ENCODE measurements around the gene COL4A2.

The COL4A2 gene

GRCh38 chr13:110259651-110260050, 47.4 kb upstream of the COL4A2 start:
- H3K4me2 ChIP-seq (ENCODE audit: insufficient read depth, low read length, poor library complexity, severe bottlenecking), result no peak overlapping the region
- peaks cover 0 to 1% of the 10 kb centered on the region in 2 donors for H3K36me3 ChIP-seq (replicated peaks in 1 of 2; ENCODE audit: control insufficient read depth in 2 of 2, insufficient read depth in 2 of 2, low read length in 2 of 2)
- no CpG with 5 or more reads among the region's 6 CpGs for WGBS, 2 donors (ENCODE audit: extremely low coverage in 2 of 2, insufficient read length in 2 of 2, insufficient replicate concordance in 1 of 2)
- no peak overlapping the region for H2AFZ ChIP-seq (ENCODE audit: low read length)
- no peak overlapping the region for H4K8ac ChIP-seq (ENCODE audit: low read depth, low read length)
- H3K27me3 ChIP-seq (ENCODE audit: control insufficient read depth in 3 of 3, insufficient read depth in 3 of 3, low read depth in 1 of 3, low read length in 3 of 3), result no peaks in the 10 kb centered on the region
- H3K23ac ChIP-seq (ENCODE audit: low read depth, low read length, poor library complexity), result no peak overlapping the region
- H2AK5ac ChIP-seq (ENCODE audit: low read depth, low read length), result no peak overlapping the region
- peaks cover 3% of the 10 kb centered on the region for H3K79me1 ChIP-seq (ENCODE audit: low read depth, low read length)
- H3K14ac ChIP-seq (ENCODE audit: low read length), result no peak overlapping the region
- peaks cover 12 to 21% of the 10 kb centered on the region in 2 donors for H3K4me1 ChIP-seq (ENCODE audit: control insufficient read depth in 2 of 2, insufficient read depth in 1 of 2, low read depth in 1 of 2, low read length in 2 of 2)
- H3K18ac ChIP-seq (ENCODE audit: low read length), result no peak overlapping the region
- H2BK12ac ChIP-seq (ENCODE audit: low read length), result no peak overlapping the region
- DNase-seq (ENCODE audit: low spot score), result no peak
- H3K4me3 ChIP-seq (ENCODE audit: low read length in 2 of 2), result no peak overlapping the region
- H3K9me3 ChIP-seq (replicated peaks in 1 of 2; ENCODE audit: control insufficient read depth in 2 of 2, insufficient read depth in 1 of 2, low read depth in 1 of 2, low read length in 2 of 2), result peaks cover 0 to 2% of the 10 kb centered on the region in 2 donors
- H3K9ac ChIP-seq (ENCODE audit: low read depth, low read length, poor library complexity), result no peak overlapping the region
- no peak overlapping the region for H4K91ac ChIP-seq (ENCODE audit: low read depth, low read length, poor library complexity)
- no peak overlapping the region for H2BK120ac ChIP-seq (ENCODE audit: low read depth, low read length)
- H2BK5ac ChIP-seq (ENCODE audit: low read length), result no peak overlapping the region
- H3K4ac ChIP-seq (ENCODE audit: low read length), result no peak overlapping the region
- no peak overlapping the region for H3K27ac ChIP-seq (replicated peaks; ENCODE audit: low read length)
- no peak overlapping the region for H2BK15ac ChIP-seq (ENCODE audit: low read length)

DNA sequence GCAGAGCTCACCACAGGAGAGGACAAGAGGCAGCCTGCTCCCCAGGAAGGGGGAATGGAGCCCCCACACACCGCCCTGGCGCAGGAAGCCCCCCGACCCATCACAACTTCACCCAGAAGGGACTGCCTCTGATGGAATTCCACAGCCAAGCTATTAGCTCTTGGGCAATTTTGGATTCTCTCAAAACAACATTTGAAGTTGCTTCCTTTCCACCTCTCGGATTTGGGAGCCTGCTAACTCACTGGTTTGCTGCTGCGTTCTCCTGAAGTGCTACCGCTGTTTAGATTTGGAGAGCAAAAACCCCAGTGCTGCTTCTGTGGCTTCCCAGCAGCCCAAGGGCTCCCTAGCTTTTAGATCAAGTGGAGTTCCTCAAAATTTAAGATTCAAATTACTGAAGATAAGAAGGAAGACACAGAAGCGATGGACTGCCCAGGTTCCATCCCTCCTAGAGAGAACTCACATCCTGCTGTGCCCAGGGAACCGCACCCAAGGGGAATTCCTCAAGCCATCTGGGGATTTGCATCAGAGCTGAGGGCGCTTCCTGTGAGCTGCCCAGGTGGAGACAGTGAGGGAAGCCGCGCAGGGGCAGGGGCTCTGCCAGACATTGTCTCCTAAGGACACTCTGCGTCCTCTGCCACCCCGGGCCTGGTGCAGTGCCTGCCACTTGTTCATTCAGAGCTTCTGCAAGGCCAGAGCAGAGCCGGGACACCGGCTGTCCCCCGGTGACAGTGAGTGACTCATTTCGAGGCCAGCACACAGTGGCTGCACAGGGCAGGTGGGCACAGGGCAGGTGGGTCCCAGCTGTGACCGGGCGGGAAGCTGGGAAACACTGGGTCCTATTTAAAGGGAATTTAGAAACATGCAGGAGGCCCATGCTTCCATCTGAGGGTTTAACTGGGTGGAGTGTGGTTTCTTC, 45.7 kb upstream of the COL4A2 start:
- Histone ChIP-seq H3K14ac (ENCODE audit: low read length) (peak overlapping the region; percentile 63), H3K9me3 (replicated peaks in 1 of 2; ENCODE audit: control insufficient read depth in 2 of 2, insufficient read depth in 1 of 2, low read depth in 1 of 2, low read length in 2 of 2) (peaks cover 0 to 2% of the 10 kb centered on the region in 2 donors), H4K91ac (ENCODE audit: low read depth, low read length, poor library complexity) (no peak overlapping the region), H3K4me3 (ENCODE audit: low read length in 2 of 2) (no peak overlapping the region), H3K4ac (ENCODE audit: low read length) (no peak overlapping the region), H4K8ac (ENCODE audit: low read depth, low read length) (no peak overlapping the region), H3K23ac (ENCODE audit: low read depth, low read length, poor library complexity) (no peak overlapping the region), H3K27ac (replicated peaks; ENCODE audit: low read length) (no peak overlapping the region), H3K4me2 (ENCODE audit: insufficient read depth, low read length, poor library complexity, severe bottlenecking) (no peak overlapping the region), H2AK5ac (ENCODE audit: low read depth, low read length) (no peak overlapping the region), H3K18ac (ENCODE audit: low read length) (peak overlapping the region; percentile 66), H2AFZ (ENCODE audit: low read length) (no peak overlapping the region), H3K9ac (ENCODE audit: low read depth, low read length, poor library complexity) (no peak overlapping the region), H3K79me1 (ENCODE audit: low read depth, low read length) (peaks cover 3% of the 10 kb centered on the region), H2BK5ac (ENCODE audit: low read length) (no peak overlapping the region), H2BK120ac (ENCODE audit: low read depth, low read length) (no peak overlapping the region), H3K36me3 (replicated peaks in 1 of 2; ENCODE audit: control insufficient read depth in 2 of 2, insufficient read depth in 2 of 2, low read length in 2 of 2) (peaks cover 1 to 5% of the 10 kb centered on the region in 2 donors), H2BK12ac (ENCODE audit: low read length) (no peak overlapping the region), H3K4me1 (ENCODE audit: control insufficient read depth in 2 of 2, insufficient read depth in 1 of 2, low read depth in 1 of 2, low read length in 2 of 2) (peaks cover 28 to 36% of the 10 kb centered on the region in 2 donors), H2BK15ac (ENCODE audit: low read length) (no peak overlapping the region), H3K27me3 (ENCODE audit: control insufficient read depth in 3 of 3, insufficient read depth in 3 of 3, low read depth in 1 of 3, low read length in 3 of 3) (no peaks in the 10 kb centered on the region)
- no CpG with 5 or more reads among the region's 19 CpGs for WGBS, 2 donors (ENCODE audit: extremely low coverage in 2 of 2, insufficient read length in 2 of 2, insufficient replicate concordance in 1 of 2)
- no peak for DNase-seq (ENCODE audit: low spot score)

- no peak overlapping the region for H4K91ac ChIP-seq (ENCODE audit: low read depth, low read length, poor library complexity)
- H3K23ac ChIP-seq (ENCODE audit: low read depth, low read length, poor library complexity), result peak overlapping the region; percentile 39
- H3K4me3 ChIP-seq (ENCODE audit: low read length in 2 of 2), result no peak overlapping the region
- H3K27me3 ChIP-seq (ENCODE audit: control insufficient read depth in 3 of 3, insufficient read depth in 3 of 3, low read depth in 1 of 3, low read length in 3 of 3), result no peaks in the 10 kb centered on the region
- no CpG with 5 or more reads among the region's 11 CpGs for WGBS, 2 donors (ENCODE audit: extremely low coverage in 2 of 2, insufficient read length in 2 of 2, insufficient replicate concordance in 1 of 2)
- peak overlapping the region; percentile 63 for H3K14ac ChIP-seq (ENCODE audit: low read length)
- no peak overlapping the region for H3K4ac ChIP-seq (ENCODE audit: low read length)
- no peak overlapping the region for H3K4me2 ChIP-seq (ENCODE audit: insufficient read depth, low read length, poor library complexity, severe bottlenecking)
- H2AFZ ChIP-seq (ENCODE audit: low read length), result no peak overlapping the region
- peak overlapping the region; percentile 87 for H3K18ac ChIP-seq (ENCODE audit: low read length)
- H4K8ac ChIP-seq (ENCODE audit: low read depth, low read length), result no peak overlapping the region
- no peak overlapping the region for H2BK15ac ChIP-seq (ENCODE audit: low read length)
- peak overlapping the region; percentile 12 for H3K9ac ChIP-seq (ENCODE audit: low read depth, low read length, poor library complexity)
- no peak for DNase-seq (ENCODE audit: low spot score)
- H3K27ac ChIP-seq (replicated peaks; ENCODE audit: low read length), result no peak overlapping the region
- no peak overlapping the region for H2AK5ac ChIP-seq (ENCODE audit: low read depth, low read length)
- peaks cover 0 to 2% of the 10 kb centered on the region in 2 donors for H3K9me3 ChIP-seq (replicated peaks in 1 of 2; ENCODE audit: control insufficient read depth in 2 of 2, insufficient read depth in 1 of 2, low read depth in 1 of 2, low read length in 2 of 2)
- H3K36me3 ChIP-seq (replicated peaks in 1 of 2; ENCODE audit: control insufficient read depth in 2 of 2, insufficient read depth in 2 of 2, low read length in 2 of 2), result peaks cover 1 to 5% of the 10 kb centered on the region in 2 donors
- H2BK12ac ChIP-seq (ENCODE audit: low read length), result no peak overlapping the region
- H3K79me1 ChIP-seq (ENCODE audit: low read depth, low read length), result peaks cover 3% of the 10 kb centered on the region
- H2BK5ac ChIP-seq (ENCODE audit: low read length), result no peak overlapping the region
- H2BK120ac ChIP-seq (ENCODE audit: low read depth, low read length), result peak overlapping the region; percentile 24
- H3K4me1 ChIP-seq (ENCODE audit: control insufficient read depth in 2 of 2, insufficient read depth in 1 of 2, low read depth in 1 of 2, low read length in 2 of 2), result peaks cover 31 to 41% of the 10 kb centered on the region in 2 donors
Observed at GRCh38 chr13:110262082-110262436, 45.0 kb upstream of the COL4A2 start.

DNA sequence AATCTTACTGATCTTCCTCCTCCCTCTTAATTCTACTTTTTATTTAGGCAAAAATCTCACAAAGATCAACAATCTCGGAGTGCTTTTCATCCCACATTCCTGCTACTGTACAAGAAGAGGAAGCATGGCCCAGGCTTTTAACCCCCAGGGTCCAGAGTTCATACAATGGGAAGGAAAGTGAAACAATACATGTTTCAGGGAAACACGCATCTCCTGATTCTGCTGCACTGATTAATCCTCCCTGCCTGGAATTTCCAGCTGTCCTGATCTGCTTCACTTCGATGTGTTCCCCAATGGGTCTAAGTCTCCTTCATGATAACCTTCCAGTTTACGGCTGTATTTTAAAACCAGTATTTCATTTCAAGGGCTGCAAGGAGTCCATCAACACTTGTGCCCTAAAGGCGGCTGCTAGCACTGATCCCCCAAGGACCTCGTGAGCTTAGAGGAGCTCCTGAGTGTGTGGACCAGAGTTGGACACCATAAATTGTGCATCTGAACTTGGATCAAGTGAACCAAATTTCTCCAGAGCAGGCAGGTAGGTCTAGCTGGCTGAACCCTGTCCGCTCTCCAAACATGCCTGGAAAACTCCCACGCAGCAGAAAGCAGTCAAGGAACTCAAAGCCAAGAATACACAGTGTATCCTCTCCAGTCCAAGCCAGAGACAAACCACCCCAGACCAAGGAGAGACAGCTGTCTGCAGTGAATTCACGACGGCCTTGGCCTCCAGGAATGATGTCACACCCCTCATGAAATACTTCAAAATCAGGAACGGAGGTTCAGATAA, 44.4 kb upstream of the COL4A2 start:
- no peak overlapping the region for H3K9ac ChIP-seq (ENCODE audit: low read depth, low read length, poor library complexity)
- H3K27ac ChIP-seq (replicated peaks; ENCODE audit: low read length), result no peak overlapping the region
- no peak overlapping the region for H2AFZ ChIP-seq (ENCODE audit: low read length)
- H3K36me3 ChIP-seq (replicated peaks in 1 of 2; ENCODE audit: control insufficient read depth in 2 of 2, insufficient read depth in 2 of 2, low read length in 2 of 2), result peaks cover 1 to 5% of the 10 kb centered on the region in 2 donors
- H2BK15ac ChIP-seq (ENCODE audit: low read length), result no peak overlapping the region
- no peak overlapping the region for H3K4ac ChIP-seq (ENCODE audit: low read length)
- peaks cover 0 to 2% of the 10 kb centered on the region in 2 donors for H3K9me3 ChIP-seq (replicated peaks in 1 of 2; ENCODE audit: control insufficient read depth in 2 of 2, insufficient read depth in 1 of 2, low read depth in 1 of 2, low read length in 2 of 2)
- no peak for DNase-seq (ENCODE audit: low spot score)
- H3K79me1 ChIP-seq (ENCODE audit: low read depth, low read length), result peaks cover 3% of the 10 kb centered on the region
- WGBS, 2 donors (ENCODE audit: extremely low coverage in 2 of 2, insufficient read length in 2 of 2, insufficient replicate concordance in 1 of 2), result no CpG with 5 or more reads among the region's 11 CpGs
- no peak overlapping the region for H2BK5ac ChIP-seq (ENCODE audit: low read length)
- H4K8ac ChIP-seq (ENCODE audit: low read depth, low read length), result no peak overlapping the region
- H2BK120ac ChIP-seq (ENCODE audit: low read depth, low read length), result no peak overlapping the region
- no peak overlapping the region for H2BK12ac ChIP-seq (ENCODE audit: low read length)
- no peak overlapping the region for H3K4me3 ChIP-seq (ENCODE audit: low read length in 2 of 2)
- no peaks in the 10 kb centered on the region for H3K27me3 ChIP-seq (ENCODE audit: control insufficient read depth in 3 of 3, insufficient read depth in 3 of 3, low read depth in 1 of 3, low read length in 3 of 3)
- H3K18ac ChIP-seq (ENCODE audit: low read length), result no peak overlapping the region
- H4K91ac ChIP-seq (ENCODE audit: low read depth, low read length, poor library complexity), result no peak overlapping the region
- H2AK5ac ChIP-seq (ENCODE audit: low read depth, low read length), result no peak overlapping the region
- H3K4me1 ChIP-seq (ENCODE audit: control insufficient read depth in 2 of 2, insufficient read depth in 1 of 2, low read depth in 1 of 2, low read length in 2 of 2), result peaks cover 35 to 45% of the 10 kb centered on the region in 2 donors
- H3K14ac ChIP-seq (ENCODE audit: low read length), result no peak overlapping the region
- no peak overlapping the region for H3K23ac ChIP-seq (ENCODE audit: low read depth, low read length, poor library complexity)
- H3K4me2 ChIP-seq (ENCODE audit: insufficient read depth, low read length, poor library complexity, severe bottlenecking), result no peak overlapping the region
